Effector memory CD8-positive, alpha-beta T cell (primary cell): ENCODE measurements around the gene IQSEC1.

Source experiments
- ATAC-seq: fragments of 150-1000 bp; cut with Tn5 transposase; replicated peaks from 2 replicates; pipeline ENCODE4 v1.10.0; 2021; ENCODE audit warnings: mild to moderate bottlenecking, moderate library complexity
- DNase-seq, 3 experiments: peaks; one replicate each; pipeline ENCODE4 v3.0.0; 2021
- H3K27ac Mint-ChIP-seq, 2 donors: one replicate each; pipeline ENCODE4 v1.8.0; 2022; ENCODE audit warnings: mild to moderate bottlenecking in 2 of 2, mixed read lengths in 2 of 2, moderate library complexity in 2 of 2
- H3K27me3 Mint-ChIP-seq, 2 donors: one replicate each; pipeline ENCODE4 v1.8.0; 2022; ENCODE audit warnings: mixed read lengths in 2 of 2
- H3K36me3 Mint-ChIP-seq: one replicate; pipeline ENCODE4 v1.8.0; 2022; ENCODE audit warnings: mild to moderate bottlenecking, moderate library complexity, mixed read lengths; ENCODE audit not compliant: insufficient read depth
- H3K4me1 Mint-ChIP-seq, 2 donors: one replicate each; pipeline ENCODE4 v1.8.0; 2022; ENCODE audit warnings: low read depth in 2 of 2, mixed read lengths in 2 of 2
- H3K4me3 Mint-ChIP-seq, 2 donors: one replicate each; pipeline ENCODE4 v1.8.0; 2022; ENCODE audit warnings: mild to moderate bottlenecking in 2 of 2, mixed read lengths in 2 of 2, moderate library complexity in 2 of 2
- H3K9me3 Mint-ChIP-seq, 2 donors: one replicate each; pipeline ENCODE4 v1.8.0; 2022; ENCODE audit warnings: mixed read lengths in 2 of 2

The IQSEC1 gene

DNA sequence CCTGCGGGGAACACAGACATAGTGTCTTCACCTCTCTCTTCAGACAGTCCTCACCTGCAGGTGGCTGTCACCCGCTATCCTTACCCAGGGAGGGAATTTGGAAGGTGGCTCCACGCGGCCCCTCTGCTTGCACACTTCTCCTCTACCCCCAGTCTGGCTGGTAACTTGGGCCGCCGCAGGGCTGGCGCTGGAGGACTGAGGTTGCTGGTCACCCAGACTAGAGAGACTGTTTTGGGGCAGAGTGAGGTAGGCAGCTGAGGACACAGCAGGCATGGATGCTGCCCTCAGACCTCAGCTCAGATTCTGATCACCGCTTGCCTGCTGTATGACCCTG is 12.6 kb upstream of the IQSEC1 start:
- H3K27me3 Mint-ChIP-seq: no peaks in the 10 kb centered on the region
- H3K4me3 Mint-ChIP-seq: no peak overlapping the region
- ATAC-seq (no peak), DNase-seq (no peak)
- H3K9me3 Mint-ChIP-seq: no peaks in the 10 kb centered on the region
- H3K36me3 Mint-ChIP-seq: peaks cover 2% of the 10 kb centered on the region
- no peak overlapping the region for H3K27ac Mint-ChIP-seq
- peaks cover 6 to 9% of the 10 kb centered on the region in 2 donors for H3K4me1 Mint-ChIP-seq

DNA sequence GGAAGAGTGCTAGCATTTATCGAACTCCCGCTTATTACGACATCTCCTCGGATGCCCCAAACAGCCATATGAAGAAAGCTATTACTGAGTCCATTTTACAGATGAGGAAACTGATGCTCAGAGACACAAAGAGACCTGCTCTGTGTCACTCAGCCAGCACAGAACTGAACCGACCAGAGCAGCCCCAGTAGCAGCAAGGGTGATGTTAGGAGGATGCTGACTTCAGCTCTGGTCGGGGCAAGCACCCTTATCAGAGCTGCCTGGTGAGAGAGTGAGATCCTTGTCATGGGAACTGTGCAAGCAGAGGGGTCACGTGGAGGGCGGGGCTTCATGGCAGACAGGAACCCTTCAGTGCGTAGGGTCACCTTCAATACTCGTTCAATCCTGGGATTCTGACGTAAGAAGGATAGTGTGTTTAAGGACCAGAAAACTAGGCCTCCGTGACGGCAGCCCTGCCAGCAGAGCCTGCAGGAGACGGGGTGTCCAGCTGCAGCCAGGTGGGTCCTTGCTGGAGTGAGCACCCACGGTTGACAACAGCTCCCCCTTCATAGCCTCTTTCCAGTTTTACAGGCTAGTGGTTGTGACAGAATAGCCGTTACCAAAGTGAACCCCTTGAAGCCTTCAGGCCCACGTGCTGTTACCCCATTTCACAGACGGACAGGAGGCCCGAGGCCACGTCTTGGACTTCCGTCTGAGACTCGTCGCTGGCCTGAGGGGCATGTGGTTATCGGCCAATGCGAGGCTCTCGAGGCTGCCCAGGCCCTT is 12.0 kb upstream of the IQSEC1 start:
- Mint-ChIP-seq H3K27ac (no peak overlapping the region), H3K4me1 (peaks cover 6 to 9% of the 10 kb centered on the region in 2 donors), H3K36me3 (peaks cover 2% of the 10 kb centered on the region), H3K27me3 (peaks cover 0 to 2% of the 10 kb centered on the region in 2 donors), H3K4me3 (no peak overlapping the region), H3K9me3 (no peaks in the 10 kb centered on the region)
- DNase-seq (no peak), ATAC-seq (no peak)

DNA sequence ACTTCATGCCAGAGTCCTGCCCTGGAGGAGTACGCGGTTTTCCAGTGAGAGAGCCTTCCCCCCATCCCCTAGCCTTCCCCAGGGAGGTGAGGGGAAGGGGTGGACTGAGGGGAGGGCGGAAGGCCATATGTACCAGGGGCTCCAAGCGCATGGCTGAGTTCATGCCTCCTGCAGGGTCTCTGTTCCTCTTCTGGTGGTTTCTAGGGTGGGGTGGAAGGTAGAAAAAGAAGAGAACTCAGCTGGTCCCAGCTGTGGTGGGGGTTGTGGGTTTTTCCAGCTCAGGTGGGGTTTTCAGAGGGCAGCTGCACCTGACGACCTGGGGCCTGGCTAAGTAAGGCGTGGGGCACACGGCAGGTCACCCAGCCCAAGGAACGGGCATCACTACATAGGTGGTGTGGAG is 10.7 kb upstream of the IQSEC1 start:
- peaks cover 2% of the 10 kb centered on the region for H3K36me3 Mint-ChIP-seq
- H3K4me1 Mint-ChIP-seq: peaks cover 7 to 10% of the 10 kb centered on the region in 2 donors
- ATAC-seq: peak; percentile 35
- no peaks in the 10 kb centered on the region for H3K9me3 Mint-ChIP-seq
- H3K27ac Mint-ChIP-seq: no peak overlapping the region
- no peak for DNase-seq
- no peak overlapping the region for H3K4me3 Mint-ChIP-seq
- H3K27me3 Mint-ChIP-seq: peaks cover 0 to 10% of the 10 kb centered on the region in 2 donors

DNA sequence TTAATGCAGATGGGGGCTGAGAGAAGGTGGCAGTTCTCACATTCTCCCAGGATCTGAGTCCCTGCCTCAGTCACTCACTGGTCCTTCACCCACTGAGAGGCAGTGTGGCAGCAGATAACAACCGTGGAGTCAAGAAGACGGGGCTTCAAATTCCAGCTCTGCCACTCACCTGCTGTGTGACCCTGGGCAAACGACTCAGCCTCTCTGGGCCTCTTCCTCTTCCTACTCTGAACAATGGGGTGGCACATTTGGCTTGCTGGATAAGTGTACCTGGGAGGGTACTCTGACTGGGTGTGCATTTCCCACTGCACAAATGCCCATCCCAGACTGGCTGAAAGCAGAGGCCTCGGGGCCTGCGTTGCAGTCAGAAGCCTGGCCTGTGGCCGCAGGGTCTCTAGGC is 10.0 kb upstream of the IQSEC1 start:
- DNase-seq (no peak), ATAC-seq (no peak)
- peaks cover 13 to 17% of the 10 kb centered on the region in 2 donors for H3K4me1 Mint-ChIP-seq
- H3K4me3 Mint-ChIP-seq: no peak overlapping the region
- H3K9me3 Mint-ChIP-seq: no peaks in the 10 kb centered on the region
- H3K36me3 Mint-ChIP-seq: peaks cover 2% of the 10 kb centered on the region
- H3K27ac Mint-ChIP-seq: no peak overlapping the region
- H3K27me3 Mint-ChIP-seq: peaks cover 0 to 10% of the 10 kb centered on the region in 2 donors

DNA sequence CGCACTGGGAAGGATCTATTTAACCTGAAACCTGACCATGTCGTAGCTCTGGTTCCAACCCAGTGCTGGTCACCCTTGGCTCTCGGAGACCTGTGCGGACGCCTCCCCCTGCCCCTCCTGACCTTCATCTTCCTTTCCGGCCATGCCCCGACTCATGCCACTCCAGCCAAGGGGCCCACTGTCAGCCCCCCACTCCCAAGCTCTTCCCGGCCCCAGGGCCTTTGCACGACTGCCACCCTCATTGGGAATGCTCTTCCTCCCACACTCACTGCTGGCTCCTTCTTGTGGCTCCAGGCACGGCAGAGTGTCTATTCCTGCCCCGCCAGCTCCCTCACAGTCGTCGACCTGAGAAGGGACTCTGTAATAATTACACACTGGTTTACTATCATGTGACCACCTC is 9.4 kb upstream of the IQSEC1 start:
- no peaks in the 10 kb centered on the region for H3K9me3 Mint-ChIP-seq
- DNase-seq: no peak

DNA sequence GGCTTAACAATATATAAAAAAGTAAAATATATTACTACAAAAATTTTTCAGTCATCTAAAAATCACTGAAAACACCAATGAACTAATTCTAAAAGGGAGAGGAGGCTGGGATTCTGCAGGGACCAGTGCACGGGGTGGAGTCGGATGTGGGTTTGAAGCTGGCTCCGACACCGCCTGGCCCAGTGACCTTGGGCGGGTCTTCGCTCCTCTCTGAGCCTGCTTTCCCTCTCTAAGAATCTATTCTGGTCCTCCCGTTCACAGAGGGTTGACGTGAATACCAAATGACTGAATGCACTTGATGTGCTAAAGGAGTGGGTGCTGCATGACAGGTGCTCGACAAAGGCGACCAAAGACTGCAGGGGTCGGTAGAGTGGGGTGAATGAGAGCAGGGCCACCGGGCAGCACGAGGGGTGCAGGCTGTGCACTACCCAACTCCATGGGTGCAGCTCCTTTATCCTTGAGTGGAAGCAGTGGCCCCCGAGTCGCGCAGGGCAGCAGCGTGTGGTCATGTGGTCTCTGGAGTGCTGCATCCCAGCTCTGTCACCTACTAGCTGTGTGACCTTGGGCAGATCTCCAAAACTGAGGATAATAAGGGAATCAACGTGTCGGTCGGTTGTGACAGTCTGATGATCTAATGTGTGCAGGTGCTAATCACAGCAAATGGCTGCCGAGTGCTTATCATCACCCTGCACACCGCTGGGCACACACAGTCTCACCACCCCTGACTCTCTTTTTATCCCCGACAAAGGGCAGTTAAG is 8.6 kb upstream of the IQSEC1 start:
- peaks cover 13 to 19% of the 10 kb centered on the region in 2 donors for H3K4me1 Mint-ChIP-seq
- no peak for DNase-seq
- peaks cover 0 to 10% of the 10 kb centered on the region in 2 donors for H3K27me3 Mint-ChIP-seq
- H3K4me3 Mint-ChIP-seq: no peak overlapping the region
- no peaks in the 10 kb centered on the region for H3K36me3 Mint-ChIP-seq
- no peaks in the 10 kb centered on the region for H3K9me3 Mint-ChIP-seq
- no peak overlapping the region for H3K27ac Mint-ChIP-seq
- no peak for ATAC-seq

More for the DNA sequence above, 9.4 kb upstream of the IQSEC1 start:
- peaks cover 16 to 23% of the 10 kb centered on the region in 2 donors for H3K4me1 Mint-ChIP-seq
- H3K36me3 Mint-ChIP-seq: peaks cover under 1% of the 10 kb centered on the region
- ATAC-seq: no peak
- H3K4me3 Mint-ChIP-seq: no peak overlapping the region
- peaks cover 0 to 10% of the 10 kb centered on the region in 2 donors for H3K27me3 Mint-ChIP-seq
- no peak overlapping the region for H3K27ac Mint-ChIP-seq

DNA sequence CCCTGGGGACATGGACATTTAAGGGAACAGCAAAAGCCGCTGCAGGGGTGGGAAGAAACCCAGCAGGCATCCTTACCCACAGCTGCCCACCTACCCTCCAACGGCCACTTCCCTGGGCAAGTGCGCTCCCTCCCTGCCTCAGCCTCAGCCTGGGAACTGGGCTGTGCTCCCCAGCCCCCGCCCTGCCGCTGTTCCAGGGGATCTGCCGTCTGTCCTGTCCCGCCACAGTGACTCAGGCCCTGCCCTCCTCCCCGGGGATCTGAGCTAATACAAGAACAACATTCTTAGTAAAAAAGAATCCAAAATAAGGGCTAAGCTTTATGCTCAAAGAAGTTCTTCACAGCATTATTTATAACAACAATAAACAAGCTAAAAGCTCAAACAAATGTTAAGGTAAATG is 7.4 kb upstream of the IQSEC1 start:
- ATAC-seq: no peak
- Mint-ChIP-seq H3K4me1 (peaks cover 11 to 14% of the 10 kb centered on the region in 2 donors), H3K9me3 (no peaks in the 10 kb centered on the region), H3K27ac (no peak overlapping the region), H3K27me3 (peaks cover 0 to 10% of the 10 kb centered on the region in 2 donors), H3K4me3 (no peak overlapping the region), H3K36me3 (no peaks in the 10 kb centered on the region)
- DNase-seq: no peak

DNA sequence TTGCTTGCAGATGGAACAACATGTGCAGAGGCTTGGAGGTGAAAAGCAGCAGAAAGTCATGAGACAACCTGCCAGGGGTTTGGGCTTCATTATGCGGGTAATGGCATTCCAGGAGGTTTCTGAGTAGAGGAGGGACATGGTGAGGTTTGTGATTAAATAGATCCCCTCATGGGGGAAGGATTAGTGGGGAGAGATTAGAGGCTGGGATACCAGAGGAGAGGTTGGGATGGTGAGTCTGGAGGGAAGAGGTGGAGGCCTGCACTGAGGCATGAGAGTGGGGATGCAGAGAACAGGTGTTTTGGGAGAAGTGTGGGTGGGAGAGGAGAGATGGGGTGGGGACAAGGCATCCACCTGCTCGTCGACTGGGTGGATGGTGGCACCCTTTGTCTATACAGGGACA is 6.8 kb upstream of the IQSEC1 start:
- no peaks in the 10 kb centered on the region for H3K36me3 Mint-ChIP-seq
- no peaks in the 10 kb centered on the region for H3K9me3 Mint-ChIP-seq
- ATAC-seq (no peak), DNase-seq (no peak)
- H3K4me1 Mint-ChIP-seq: peaks cover 11 to 14% of the 10 kb centered on the region in 2 donors
- H3K27ac Mint-ChIP-seq: peak overlapping the region in 1 of 2 donors; percentile 24
- peaks cover 0 to 11% of the 10 kb centered on the region in 2 donors for H3K27me3 Mint-ChIP-seq
- no peak overlapping the region for H3K4me3 Mint-ChIP-seq

DNA sequence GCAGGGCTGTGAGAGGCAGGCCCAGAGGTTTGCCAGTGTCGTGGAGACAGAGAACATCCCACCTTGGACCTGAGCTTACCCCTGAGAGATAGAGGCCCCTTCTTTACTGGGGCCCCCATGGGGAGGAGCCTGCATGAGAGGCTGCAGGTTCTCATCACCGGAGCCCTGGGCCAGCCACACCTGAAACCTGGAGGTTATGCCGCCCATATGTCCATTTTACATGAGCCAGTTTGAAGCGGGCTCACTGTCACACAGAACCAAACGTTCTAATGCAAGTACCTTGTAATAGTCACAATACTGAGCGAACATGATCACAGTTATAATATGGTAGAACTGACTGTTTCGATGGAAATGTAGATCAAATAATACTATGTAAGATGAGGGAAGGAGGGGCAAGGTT is 6.3 kb upstream of the IQSEC1 start:
- peak overlapping the region in 1 of 2 donors; percentile 24 for H3K27ac Mint-ChIP-seq
- peaks cover 11 to 14% of the 10 kb centered on the region in 2 donors for H3K4me1 Mint-ChIP-seq
- ATAC-seq (no peak), DNase-seq (no peak)
- H3K36me3 Mint-ChIP-seq: no peaks in the 10 kb centered on the region
- H3K4me3 Mint-ChIP-seq: no peak overlapping the region
- H3K9me3 Mint-ChIP-seq: no peaks in the 10 kb centered on the region
- peaks cover 0 to 16% of the 10 kb centered on the region in 2 donors for H3K27me3 Mint-ChIP-seq

DNA sequence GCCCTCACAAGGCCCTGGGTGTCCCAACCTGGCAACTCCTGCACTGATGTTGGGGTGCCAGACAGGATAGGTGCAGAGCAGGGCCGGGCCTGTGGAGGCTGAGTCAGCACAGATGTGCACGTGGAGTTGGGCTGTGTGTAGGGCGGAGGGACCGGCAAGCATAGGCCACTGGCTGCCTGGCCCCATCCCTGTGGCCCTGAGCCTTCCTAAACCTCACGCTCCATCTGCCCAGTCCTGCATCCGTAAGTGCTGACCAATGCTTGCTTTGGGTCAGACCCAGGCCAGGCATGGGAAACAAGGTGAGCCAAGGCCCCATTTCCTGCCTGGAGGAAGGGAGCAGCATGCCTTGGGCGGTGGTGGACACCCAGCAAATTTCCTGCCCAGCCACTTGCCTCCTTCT is 5.8 kb upstream of the IQSEC1 start:
- Mint-ChIP-seq H3K4me1 (peaks cover 11 to 15% of the 10 kb centered on the region in 2 donors), H3K27me3 (peaks cover 2 to 20% of the 10 kb centered on the region in 2 donors), H3K9me3 (no peaks in the 10 kb centered on the region), H3K27ac (peak overlapping the region in 1 of 2 donors; percentile 24), H3K36me3 (no peaks in the 10 kb centered on the region), H3K4me3 (no peak overlapping the region)
- ATAC-seq (no peak), DNase-seq (no peak)

DNA sequence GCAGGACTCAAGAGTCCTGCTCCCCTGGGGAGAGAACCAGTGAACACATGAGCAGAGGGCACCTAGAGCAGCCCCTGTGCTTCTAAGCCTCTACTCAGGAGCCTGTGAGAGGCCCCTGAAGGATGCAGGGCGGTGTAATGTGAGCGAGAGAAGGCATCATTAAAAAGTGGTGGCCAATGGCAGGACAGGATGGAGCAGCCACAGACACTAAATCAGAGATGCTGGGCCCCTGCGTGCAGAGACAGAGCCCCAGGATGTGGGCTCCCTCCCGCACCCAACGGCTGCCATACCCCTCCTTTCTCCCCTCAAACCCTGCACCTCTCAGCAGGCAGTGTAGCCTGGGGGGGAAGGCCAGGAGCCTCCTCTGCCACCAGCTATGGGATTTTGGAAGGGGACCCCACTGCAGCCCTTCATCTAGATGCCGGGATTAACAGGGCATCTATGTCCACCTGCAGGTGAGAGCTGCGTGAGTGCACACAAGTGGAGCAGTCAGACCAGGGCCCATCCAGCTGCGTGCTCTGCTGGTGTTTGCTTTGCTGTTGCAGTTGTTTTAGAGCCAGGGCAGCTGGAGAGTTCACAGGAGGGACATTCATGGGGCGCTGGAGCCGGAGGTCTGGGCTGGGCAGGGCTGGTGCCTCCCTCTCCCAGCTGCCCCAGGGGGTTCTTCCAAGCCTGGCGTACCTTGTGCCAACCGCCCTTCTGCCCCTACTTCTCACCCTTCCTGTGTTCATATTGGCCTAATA is 5.1 kb upstream of the IQSEC1 start:
- peaks cover 7 to 27% of the 10 kb centered on the region in 2 donors for H3K27me3 Mint-ChIP-seq
- no peaks in the 10 kb centered on the region for H3K36me3 Mint-ChIP-seq
- DNase-seq (peak in 1 of 3 experiments; percentile 33), ATAC-seq (peak; percentile 57)
- H3K4me3 Mint-ChIP-seq: peak overlapping the region in 1 of 2 donors; percentile 44
- H3K27ac Mint-ChIP-seq: peak overlapping the region in 1 of 2 donors; percentile 24
- no peaks in the 10 kb centered on the region for H3K9me3 Mint-ChIP-seq
- H3K4me1 Mint-ChIP-seq: peaks cover 17 to 21% of the 10 kb centered on the region in 2 donors

DNA sequence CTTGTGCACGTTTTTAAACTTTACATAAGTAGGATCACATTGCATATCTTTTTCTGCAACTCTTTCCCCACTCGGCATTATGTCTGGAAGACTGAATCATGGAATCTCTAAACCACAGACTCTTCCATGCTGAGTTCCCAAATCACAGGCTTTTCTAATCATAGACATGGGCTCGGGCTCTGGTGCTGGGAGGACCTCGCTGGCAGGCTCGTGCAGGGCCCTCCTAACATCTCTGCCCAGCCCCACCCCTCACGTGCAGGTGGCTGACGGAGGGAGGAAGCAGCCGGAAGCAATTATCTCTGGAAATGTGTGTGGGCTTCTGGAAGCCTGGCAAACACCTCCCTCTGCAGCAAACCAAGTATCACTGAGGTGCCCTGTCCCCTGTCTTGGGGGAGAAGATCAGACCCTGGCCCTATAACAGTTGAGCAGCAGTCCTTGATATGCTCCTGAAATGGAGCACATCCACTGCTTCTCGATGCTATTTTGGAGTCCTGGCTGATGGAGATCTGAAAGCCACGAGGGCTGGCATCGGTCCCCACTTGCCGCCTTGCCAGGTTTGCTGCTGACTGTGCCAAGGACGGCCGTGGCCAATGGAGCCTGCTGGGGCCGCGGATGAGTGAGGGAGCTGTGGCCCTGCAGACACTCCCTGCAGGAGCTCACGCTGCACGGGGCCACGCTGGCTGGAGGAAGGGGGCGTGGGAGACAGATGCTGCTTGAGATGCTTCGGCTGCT is 4.4 kb upstream of the IQSEC1 start:
- ATAC-seq: no peak
- DNase-seq: no peak
- Mint-ChIP-seq H3K4me3 (peak overlapping the region in 1 of 2 donors; percentile 44), H3K9me3 (no peaks in the 10 kb centered on the region), H3K27ac (no peak overlapping the region), H3K36me3 (peaks cover 4% of the 10 kb centered on the region), H3K4me1 (peaks cover 21 to 24% of the 10 kb centered on the region in 2 donors), H3K27me3 (peaks cover 7 to 27% of the 10 kb centered on the region in 2 donors)
